GM12878 (cell line): ENCODE measurements around the gene CAPN2. TPM values are rescaled to one million over a fixed set of nuclear protein-coding genes. Genes with fewer than 3 reads are reported as not detected.

Source experiments
- ATAC-seq: fragments of 200-7000 bp; cut with Tn5 transposase; 3 replicates; pipeline ENCODE4 v1.9.1; 2020; ENCODE audit warnings: mild to moderate bottlenecking, moderate library complexity
- BruUV-seq: library from RNA; stranded (reverse); fragments of 400-500 nt; replicated peaks from 2 replicates; lab custom pipeline; 2021; lab: Mats Ljungman, UMichigan
- CTCF ChIA-PET: fragments of 300-600 bp; sonication (Branson Sonifier 250); formaldehyde crosslinking; extraction: SDS; loops from one replicate; lab custom pipeline; 2021; ENCODE audit warnings: inconsistent platforms; lab: Yijun Ruan, JAX
- POLR2A ChIA-PET: fragments of 350-600 bp; formaldehyde crosslinking; extraction: SDS; loops from one replicate; lab custom pipeline; 2021; ENCODE audit warnings: inconsistent platforms; lab: Charles Lee
- RAD21 ChIA-PET: fragments of 300-600 bp; sonication (Branson Sonifier 250); formaldehyde crosslinking; loops from one replicate; lab custom pipeline; 2023; ENCODE audit warnings: antibody characterized with exemption; ENCODE audit not compliant: unreplicated experiment; lab: Charles Lee
- SMC1A ChIA-PET: fragments of 300-600 bp; sonication (Branson Sonifier 250); formaldehyde crosslinking; loops from one replicate; lab custom pipeline; 2023; ENCODE audit not compliant: unreplicated experiment, uncharacterized antibody; lab: Charles Lee
- DNase-seq: peaks from one replicate; pipeline ENCODE4 v3.0.0-alpha.2; 2011; ENCODE audit warnings: low read depth, low spot score
- FAIRE-seq: peaks from 3 replicates; lab custom pipeline; 2011; peaks lifted over from hg19 to GRCh38; lab: Jason Lieb, UNC
- H2AFZ ChIP-seq: 2 replicates; pipeline ENCODE4 v1.6.0; 2011; ENCODE audit warnings: low read depth, low read length, control low read depth; ENCODE audit not compliant: control insufficient read depth
- H3K27ac ChIP-seq: 2 replicates; pipeline ENCODE4 v1.5.1; 2011; ENCODE audit warnings: control low read depth; ENCODE audit not compliant: control insufficient read depth, insufficient read depth
- H3K27me3 ChIP-seq, 2 experiments: replicated peaks in 1 of 2; 2 replicates each; pipeline versions ENCODE4 v1.6.0 to v1.6.1; 2011; ENCODE audit warnings: low read length in 1 of 2; ENCODE audit not compliant: control insufficient read depth in 2 of 2, insufficient read depth in 2 of 2
- H3K36me3 ChIP-seq, 2 experiments: 2 replicates each; pipeline ENCODE4 v1.5.1; 2011; ENCODE audit warnings: low read length in 1 of 2; ENCODE audit not compliant: control insufficient read depth in 2 of 2, insufficient read depth in 2 of 2
- H3K4me1 ChIP-seq: 2 replicates; pipeline ENCODE4 v1.6.1; 2011; ENCODE audit warnings: mild to moderate bottlenecking, low read length, moderate library complexity, mixed read lengths; ENCODE audit not compliant: control insufficient read depth, insufficient read depth
- H3K4me2 ChIP-seq: 2 replicates; pipeline ENCODE4 v1.6.0; 2011; ENCODE audit warnings: control low read depth; ENCODE audit not compliant: control insufficient read depth, insufficient read depth
- H3K4me3 ChIP-seq: fragments of 200-600 bp; sonication (generic); 2 replicates; pipeline ENCODE4 v1.5.1; 2016
- H3K79me2 ChIP-seq: 2 replicates; pipeline ENCODE4 v1.6.0; 2011; ENCODE audit warnings: low read length; ENCODE audit not compliant: control insufficient read depth, insufficient read depth
- H3K9ac ChIP-seq: 2 replicates; pipeline ENCODE4 v1.8.0; 2011; ENCODE audit warnings: low read length, control low read depth, mixed read lengths; ENCODE audit not compliant: control insufficient read depth, insufficient read depth
- H3K9me3 ChIP-seq: replicated peaks from 3 replicates; pipeline ENCODE4 v1.5.1; 2011; ENCODE audit warnings: mild to moderate bottlenecking, low read length; ENCODE audit not compliant: control insufficient read depth, insufficient read depth
- H4K20me1 ChIP-seq: 2 replicates; pipeline ENCODE4 v1.6.0; 2011; ENCODE audit not compliant: control insufficient read depth, insufficient read depth
- BCL3 ChIP-seq: IDR thresholded peaks from 2 replicates; pipeline ENCODE4 v1.6.1; 2011; ENCODE audit warnings: borderline replicate concordance, low read depth, mild to moderate bottlenecking, moderate library complexity, low read length; ENCODE audit not compliant: insufficient read depth, poor library complexity, severe bottlenecking
- BRCA1 ChIP-seq: IDR thresholded peaks from 2 replicates; pipeline ENCODE4 v1.6.1; 2011; ENCODE audit warnings: low read depth, low read length, improper control_type of control experiment
- CHD1 ChIP-seq: IDR thresholded peaks from 2 replicates; pipeline ENCODE4 v1.6.1; 2012; ENCODE audit warnings: low read depth, low read length, improper control_type of control experiment
- E2F4 ChIP-seq: IDR thresholded peaks from 2 replicates; pipeline ENCODE4 v1.6.1; 2012; ENCODE audit warnings: low read depth, low read length, improper control_type of control experiment
- IKZF1 ChIP-seq: fragments of 450-650 bp; conservative IDR thresholded peaks from 2 replicates; pipeline ENCODE4 v1.6.1; 2017; ENCODE audit warnings: antibody characterized with exemption, mild to moderate bottlenecking
- IRF4 ChIP-seq: IDR thresholded peaks from 2 replicates; pipeline ENCODE4 v1.6.1; 2011; ENCODE audit warnings: low read depth, low read length
- JUNB ChIP-seq: IDR thresholded peaks from 2 replicates; pipeline ENCODE4 v1.6.1; 2016; ENCODE audit warnings: antibody characterized with exemption, mild to moderate bottlenecking
- PAX5 ChIP-seq: IDR thresholded peaks from 2 replicates; pipeline ENCODE4 v1.6.1; 2011; ENCODE audit warnings: low read depth, low read length, borderline replicate concordance
- PAX8 ChIP-seq: fragments of 450-650 bp; IDR thresholded peaks from 2 replicates; pipeline ENCODE4 v1.6.1; 2017; ENCODE audit warnings: mild to moderate bottlenecking, moderate library complexity
- RAD51 ChIP-seq: fragments of 450-650 bp; IDR thresholded peaks from 2 replicates; pipeline ENCODE4 v1.6.1; 2016; ENCODE audit warnings: moderate library complexity, mild to moderate bottlenecking, inconsistent platforms
- WRNIP1 ChIP-seq: IDR thresholded peaks from 2 replicates; pipeline ENCODE4 v1.6.1; 2011; ENCODE audit warnings: low read depth, low read length, improper control_type of control experiment, borderline replicate concordance
- ZBTB33 ChIP-seq: fragments of 450-650 bp; IDR thresholded peaks from 2 replicates; pipeline ENCODE4 v1.6.1; 2017; ENCODE audit warnings: mild to moderate bottlenecking
- WGBS: methylation state at CpG from one replicate; pipeline ENCODE4 v1.1.6; 2016; ENCODE audit warnings: low lambda C conversion rate; ENCODE audit not compliant: insufficient replicate concordance, insufficient coverage; ENCODE audit errors: missing lambda C conversion rate; 5-methylcytosine and 5-hydroxymethylcytosine counted together
- in situ Hi-C: fragments of 300-500 bp; cut with MboI; formaldehyde crosslinking; loops from 9 replicates; pipeline ENCODE4 v1.14.3; 2018; ENCODE audit warnings: mixed read lengths
- intact Hi-C: fragments of 100-400 bp; cut with micrococcal nuclease; formaldehyde crosslinking; loops from one replicate; pipeline ENCODE4 v1.14.2; 2022; ENCODE audit not compliant: unreplicated experiment
- polyA plus RNA-seq, 11 experiments: library from polyadenylated mRNA; depleted of rRNA in 4 of 11; unstranded in 6 of 11; stranded (reverse) in 5 of 11; fragments of >200 nt; fragmentation: Nextera tagmentation in 4 of 11; fragmentation: Illumina TruSeq in 1 of 11; extraction: Ambion mirVana in 4 of 11; extraction: Trizol in 1 of 11; gene quantifications; 1 replicate in 1 of 11; 2 replicates in 10 of 11; pipeline versions ENCODE4 v1.2.1 to v1.2.3, GENCODE V29; 2011 to 2016; ENCODE audit warnings: inconsistent platforms in 2 of 11, missing spikeins in 2 of 11, low read depth in 1 of 11
- total RNA-seq, 4 experiments: library from RNA; depleted of rRNA in 3 of 4; stranded (reverse); fragments of >200 nt in 3 of 4; fragmentation: Illumina TruSeq in 1 of 4; extraction: Trizol in 1 of 4; gene quantifications; 2 replicates each; pipeline versions ENCODE4 v1.2.1 to v1.2.3, GENCODE V29; 2013 to 2021

CAPN2 gene
- total and polyA plus RNA-seq, 10 of the 15 experiments (the other 5 are each of a cell fraction or from before 2014, with no cell fraction given) = 6.0 to 21.4 (median 16.6) TPM

- Histone ChIP-seq H4K20me1 (no peaks in the 10 kb centered on the region), H3K4me1 (no peaks in the 10 kb centered on the region), H3K4me2 (no peak overlapping the region), H2AFZ (no peak overlapping the region), H3K27ac (no peak overlapping the region), H3K9ac (no peak overlapping the region), H3K79me2 (no peaks in the 10 kb centered on the region), H3K27me3 (no peaks in the 10 kb centered on the region), H3K4me3 (no peak overlapping the region), H3K9me3 (no peaks in the 10 kb centered on the region), H3K36me3 (peaks cover 0 to 3% of the 10 kb centered on the region in 2 experiments; a peak in 1 of 4 replicates)
- FAIRE-seq (no peak), DNase-seq (no peak), ATAC-seq (no peak)
- ChIA-PET RAD21 (no interaction called here), CTCF (interaction anchor here (1.9 kb wide), 1 partner anchor 10 kb away, joined by 6 read pairs; no protein-coding TSS in a partner anchor), POLR2A (no interaction called here), SMC1A (interaction anchor here (0.6 to 1.7 kb wide), 3 partner anchors 10 to 111 kb away, joined by 3 to 4 read pairs (median 3); no protein-coding TSS in a partner anchor)
- intact Hi-C loops = no loop called here
- in situ Hi-C loops = no loop called here
- BruUV-seq = no TSS peak
- TF ChIP-seq ZBTB33 (no peak), WRNIP1 (no peak)
- WGBS = 86% methylated on average over 13 of the region's 13 CpGs
Measured at GRCh38 chr1:223759273-223759672, 46.9 kb downstream of the CAPN2 start.

- H3K27me3 ChIP-seq = no peaks in the 10 kb centered on the region
- no peaks in the 10 kb centered on the region for H3K4me1 ChIP-seq
- H3K9me3 ChIP-seq = no peaks in the 10 kb centered on the region
- CTCF ChIA-PET = interaction anchor here (0.6 to 1.9 kb wide), 3 partner anchors 12 to 290 kb away, joined by 3 to 6 read pairs (median 4); no protein-coding TSS in a partner anchor
- in situ Hi-C loops = no loop called here
- ATAC-seq = no peak
- no peak for DNase-seq
- no peak overlapping the region for H2AFZ ChIP-seq
- no peak for FAIRE-seq
- WGBS = 97% methylated on average over 6 of the region's 6 CpGs
- H3K27ac ChIP-seq = no peak overlapping the region
- POLR2A ChIA-PET = no interaction called here
- intact Hi-C loops = no loop called here
- RAD21 ChIA-PET = no interaction called here
- H4K20me1 ChIP-seq = no peaks in the 10 kb centered on the region
- BruUV-seq = no TSS peak
- no peak overlapping the region for H3K4me3 ChIP-seq
- no peak overlapping the region for H3K4me2 ChIP-seq
- H3K36me3 ChIP-seq = no peaks in the 10 kb centered on the region
- H3K9ac ChIP-seq = no peak overlapping the region
- SMC1A ChIA-PET = interaction anchor here (1.7 kb wide), 1 partner anchor 11 kb away, joined by 4 read pairs; no protein-coding TSS in a partner anchor
- no peaks in the 10 kb centered on the region for H3K79me2 ChIP-seq
- TF ChIP-seq RAD51 = no peak
- TF ChIP-seq PAX5 = no peak
- TF ChIP-seq BRCA1 = no peak
- no peak for TF ChIP-seq CHD1
- no peak for TF ChIP-seq IRF4
- no peak for TF ChIP-seq BCL3
- TF ChIP-seq JUNB = no peak
- no peak for TF ChIP-seq IKZF1
- TF ChIP-seq PAX8 = no peak
- TF ChIP-seq E2F4 = no peak
Measured at GRCh38 chr1:223760833-223761232, 48.5 kb downstream of the CAPN2 start.
